Mammary epithelial cell (primary cell): ENCODE measurements around the gene CYP2R1.

Source experiments
- CTCF ChIP-seq, 2 donors: IDR thresholded peaks in 1 of 2; conservative IDR thresholded peaks in 1 of 2; 2 replicates each; pipeline ENCODE4 v1.5.1; 2011 to 2012; ENCODE audit warnings: inconsistent platforms in 2 of 2, low read length in 2 of 2, mild to moderate bottlenecking in 2 of 2, control low read depth in 1 of 2, low read depth in 1 of 2; ENCODE audit not compliant: insufficient read depth in 1 of 2; ENCODE audit errors: extremely low read depth in 1 of 2
- EZH2 ChIP-seq: IDR thresholded peaks from 2 replicates; pipeline ENCODE4 v1.6.1; 2012; ENCODE audit warnings: low read length, inconsistent platforms, borderline replicate concordance

- TF ChIP-seq EZH2, result no peak
- no peak for TF ChIP-seq CTCF (conservative IDR thresholded peaks at IDR 0.05 in 1 of 2, IDR thresholded peaks at IDR 0.05 in 1 of 2; ENCODE audit: extremely low read depth in 1 of 2, insufficient read depth in 1 of 2, low read depth in 1 of 2, low read length in 2 of 2)
Measured at GRCh38 chr11:14875163-14875562, 16.9 kb downstream of the CYP2R1 start.
